T-cell (primary cell): Measurements from ENCODE around the gene CA10. TPM values are rescaled to one million over a fixed set of nuclear protein-coding genes. Genes with fewer than 3 reads are reported as not detected.

Experiments used
- ATAC-seq, 4 experiments: fragments of 200-7000 bp in 3 of 4; fragments of 150-1000 bp in 1 of 4; cut with Tn5 transposase; replicated peaks in 1 of 4; 1 replicate in 3 of 4; 2 replicates in 1 of 4; pipeline ENCODE4 v1.10.0; 2021; ENCODE audit warnings: moderate library complexity in 3 of 4, mild to moderate bottlenecking in 2 of 4, moderate number of reproducible peaks in 1 of 4
- CTCF ChIA-PET, 2 donors: fragments of 300-600 bp; sonication (Branson Sonifier 250); formaldehyde crosslinking; loops; one replicate each; lab custom pipeline; 2022; ENCODE audit warnings: antibody characterized with exemption in 2 of 2; lab: Charles Lee
- POLR2A ChIA-PET, 2 donors: fragments of 300-600 bp; sonication (Branson Sonifier 250); formaldehyde crosslinking; loops; one replicate each; lab custom pipeline; 2022; ENCODE audit warnings: antibody characterized with exemption in 2 of 2; lab: Charles Lee
- DNase-seq, 35 experiments: peaks; one replicate each; pipeline versions ENCODE4 v3.0.0 to v3.0.0-alpha.2; 2013 to 2023
- H3K27ac ChIP-seq: one replicate; pipeline ENCODE4 v1.5.1; 2013; ENCODE audit warnings: low read length
- H3K27me3 ChIP-seq, 2 experiments: replicated peaks in 1 of 2; 1 replicate in 1 of 2; 2 replicates in 1 of 2; pipeline versions ENCODE4 v1.6.1 to v1.7.0; 2013; ENCODE audit warnings: low read length in 1 of 2, mixed read lengths in 1 of 2; ENCODE audit not compliant: control insufficient read depth in 2 of 2, insufficient read depth in 2 of 2; ENCODE audit errors: extremely low read depth in 1 of 2
- H3K36me3 ChIP-seq, 2 donors: 1 replicate in 1 of 2; 2 replicates in 1 of 2; pipeline versions ENCODE4 v1.6.1 to v1.7.0; 2013; ENCODE audit warnings: low read length in 1 of 2; ENCODE audit not compliant: control insufficient read depth in 2 of 2, insufficient read depth in 1 of 2; ENCODE audit errors: extremely low read depth in 1 of 2
- H3K4me1 ChIP-seq, 2 experiments: 1 replicate in 1 of 2; 2 replicates in 1 of 2; pipeline versions ENCODE4 v1.6.1 to v1.7.0; 2013; ENCODE audit warnings: low read length in 2 of 2, mixed read lengths in 1 of 2; ENCODE audit not compliant: insufficient read depth in 2 of 2, control insufficient read depth in 1 of 2; ENCODE audit errors: extremely low read depth in 1 of 2
- H3K4me3 ChIP-seq, 2 donors: 1 replicate in 1 of 2; 2 replicates in 1 of 2; pipeline versions ENCODE4 v1.5.1 to v1.7.0; 2013; ENCODE audit warnings: mild to moderate bottlenecking in 2 of 2, low read length in 1 of 2, moderate library complexity in 1 of 2; ENCODE audit not compliant: control insufficient read depth in 1 of 2; ENCODE audit errors: extremely low read depth in 1 of 2
- H3K9me3 ChIP-seq: 2 replicates; pipeline ENCODE4 v1.7.0; 2013
- H3K27ac Mint-ChIP-seq, 2 donors: one replicate each; pipeline ENCODE4 v1.8.0; 2020 to 2021; ENCODE audit warnings: mild to moderate bottlenecking in 2 of 2, mixed read lengths in 2 of 2
- H3K27me3 Mint-ChIP-seq, 2 donors: one replicate each; pipeline ENCODE4 v1.8.0; 2021 to 2022; ENCODE audit warnings: mixed read lengths in 2 of 2
- H3K36me3 Mint-ChIP-seq: one replicate; pipeline ENCODE4 v1.8.0; 2021; ENCODE audit warnings: mixed read lengths
- H3K4me1 Mint-ChIP-seq, 3 donors: one replicate each; pipeline ENCODE4 v1.8.0; 2020 to 2022; ENCODE audit warnings: mixed read lengths in 3 of 3, mild to moderate bottlenecking in 1 of 3
- H3K4me3 Mint-ChIP-seq, 3 donors: one replicate each; pipeline ENCODE4 v1.8.0; 2020 to 2022; ENCODE audit warnings: mild to moderate bottlenecking in 3 of 3, mixed read lengths in 3 of 3, moderate library complexity in 3 of 3
- H3K9me3 Mint-ChIP-seq, 3 donors: one replicate each; pipeline ENCODE4 v1.8.0; 2020 to 2022; ENCODE audit warnings: mixed read lengths in 3 of 3
- WGBS: methylation state at CpG from one replicate; pipeline ENCODE4 v1.1.5; 2013; ENCODE audit warnings: missing lambda C conversion rate; ENCODE audit not compliant: insufficient coverage; 5-methylcytosine and 5-hydroxymethylcytosine counted together
- total RNA-seq, 35 experiments: library from RNA in 6 of 35; stranded (reverse) in 6 of 35; fragments of 120-200 nt in 1 of 35; gene quantifications; one replicate each; pipeline versions ENCODE4 v1.2.1 to v1.2.4 and lab custom pipeline; 2013 to 2026

The CA10 gene
- total RNA-seq, 5 donors from 2014 or later (not counting 1 experiment from before 2014, with no cell fraction given), result 0.30 TPM; not detected in 4

DNA sequence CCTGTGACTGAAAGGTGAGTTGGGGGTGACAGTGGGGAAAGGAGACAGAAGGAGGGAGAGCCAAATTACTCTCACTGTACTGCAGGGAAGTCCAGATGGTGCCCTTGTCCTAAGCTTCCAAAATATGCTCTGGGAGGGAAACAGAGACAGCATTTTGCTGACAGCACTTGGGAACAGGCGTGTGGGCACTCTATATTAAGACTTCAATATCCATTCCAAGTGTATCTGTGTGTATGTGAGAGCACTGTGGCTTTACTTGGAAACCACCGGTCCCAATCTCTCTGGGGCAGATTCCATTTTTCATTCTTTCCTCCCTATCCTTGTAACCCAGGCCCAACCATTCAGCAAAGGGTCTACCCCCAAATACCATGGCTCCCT is 490.8 kb downstream of the CA10 start:
- WGBS, result no CpG with 5 or more reads among the region's 2 CpGs

GRCh38 chr17:51666971-51667705 is 491.4 kb downstream of the CA10 start:
- no peaks in the 10 kb centered on the region for H3K4me1 Mint-ChIP-seq
- Histone ChIP-seq H3K9me3 (no peaks in the 10 kb centered on the region), H3K27ac (no peak overlapping the region), H3K4me1 (no peaks in the 10 kb centered on the region), H3K36me3 (no peaks in the 10 kb centered on the region), H3K27me3 (peaks cover 0 to 2% of the 10 kb centered on the region in 2 experiments), H3K4me3 (no peak overlapping the region)
- 83% methylated on average over 1 of the region's 1 CpG for WGBS
- no peak overlapping the region for H3K4me3 Mint-ChIP-seq
- no peaks in the 10 kb centered on the region for H3K9me3 Mint-ChIP-seq
- DNase-seq (no peak), ATAC-seq (no peak)
- ChIA-PET POLR2A (no interaction called here), CTCF (interaction anchor here in 1 of 2 donors (0.6 kb wide), 1 partner anchor 98 kb away, joined by 3 read pairs; no protein-coding TSS in a partner anchor)
- H3K36me3 Mint-ChIP-seq, result no peaks in the 10 kb centered on the region
- H3K27me3 Mint-ChIP-seq, result peaks cover 12 to 31% of the 10 kb centered on the region in 2 donors
- no peak overlapping the region for H3K27ac Mint-ChIP-seq

More for the DNA sequence above, 490.8 kb downstream of the CA10 start:
- Mint-ChIP-seq H3K27me3 (peaks cover 12 to 30% of the 10 kb centered on the region in 2 donors), H3K36me3 (no peaks in the 10 kb centered on the region), H3K27ac (no peak overlapping the region), H3K9me3 (no peaks in the 10 kb centered on the region), H3K4me3 (no peak overlapping the region), H3K4me1 (no peaks in the 10 kb centered on the region)
- ATAC-seq (no peak), DNase-seq (no peak)
- Histone ChIP-seq H3K27ac (no peak overlapping the region), H3K4me1 (no peaks in the 10 kb centered on the region), H3K9me3 (no peaks in the 10 kb centered on the region), H3K27me3 (peaks cover 0 to 2% of the 10 kb centered on the region in 2 experiments), H3K4me3 (no peak overlapping the region), H3K36me3 (no peaks in the 10 kb centered on the region)
- POLR2A ChIA-PET, result no interaction called here
- CTCF ChIA-PET, result no interaction called here

- H3K9me3 Mint-ChIP-seq, result no peaks in the 10 kb centered on the region
Observed at GRCh38 chr17:51662204-51663056, 496.1 kb downstream of the CA10 start.

GRCh38 chr17:51661403-51661802 is 497.1 kb downstream of the CA10 start:
- Mint-ChIP-seq H3K27ac (no peak overlapping the region), H3K4me3 (no peak overlapping the region), H3K4me1 (no peaks in the 10 kb centered on the region), H3K36me3 (no peaks in the 10 kb centered on the region), H3K9me3 (no peaks in the 10 kb centered on the region), H3K27me3 (peaks cover 14 to 43% of the 10 kb centered on the region in 2 donors)
- H3K27me3 ChIP-seq, result peaks cover 0 to 2% of the 10 kb centered on the region in 2 experiments
- POLR2A ChIA-PET, result interaction anchor here in 1 of 2 donors (0.6 kb wide), 1 partner anchor 25 kb away, joined by 3 read pairs; no protein-coding TSS in a partner anchor
- no peak overlapping the region for H3K4me3 ChIP-seq
- WGBS, result 75% methylated on average over 1 of the region's 4 CpGs
- DNase-seq (no peak), ATAC-seq (no peak)
- H3K36me3 ChIP-seq, result no peaks in the 10 kb centered on the region
- CTCF ChIA-PET, result no interaction called here
- H3K9me3 ChIP-seq, result no peaks in the 10 kb centered on the region
- H3K4me1 ChIP-seq, result no peaks in the 10 kb centered on the region
- H3K27ac ChIP-seq, result no peak overlapping the region

More at GRCh38 chr17:51662204-51663056, 496.1 kb downstream of the CA10 start:
- H3K27ac Mint-ChIP-seq, result no peak overlapping the region
- Histone ChIP-seq H3K36me3 (no peaks in the 10 kb centered on the region), H3K9me3 (no peaks in the 10 kb centered on the region), H3K27ac (no peak overlapping the region), H3K27me3 (peaks cover 0 to 2% of the 10 kb centered on the region in 2 experiments), H3K4me1 (no peaks in the 10 kb centered on the region), H3K4me3 (no peak overlapping the region)
- no CpG with 5 or more reads among the region's 2 CpGs for WGBS
- peaks cover 14 to 45% of the 10 kb centered on the region in 2 donors for H3K27me3 Mint-ChIP-seq
- H3K4me3 Mint-ChIP-seq, result no peak overlapping the region
- no peaks in the 10 kb centered on the region for H3K4me1 Mint-ChIP-seq
- ChIA-PET CTCF (no interaction called here), POLR2A (no interaction called here)
- H3K36me3 Mint-ChIP-seq, result no peaks in the 10 kb centered on the region
- no peak for DNase-seq
- no peak for ATAC-seq

DNA sequence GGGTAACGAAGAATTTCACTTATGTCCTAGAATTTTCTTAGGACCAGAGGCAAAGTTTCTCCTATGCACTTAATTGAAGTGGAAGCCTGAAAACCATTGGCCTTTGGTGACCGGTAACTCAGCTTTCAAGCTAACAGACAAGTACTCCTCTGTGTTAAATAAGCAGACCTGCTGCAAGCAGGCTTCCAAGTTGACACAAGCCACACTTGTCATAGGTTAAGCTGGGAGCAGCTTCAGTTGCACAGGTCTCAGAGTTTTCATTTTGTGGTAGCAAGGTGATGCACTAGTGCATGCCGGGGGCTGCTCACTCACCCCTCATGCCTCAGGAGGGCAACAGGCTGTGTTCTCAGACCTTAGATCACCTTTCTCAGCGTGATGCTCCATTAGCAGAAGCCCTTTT is 498.2 kb downstream of the CA10 start:
- Mint-ChIP-seq H3K4me3 (no peak overlapping the region), H3K27me3 (peaks cover 9 to 40% of the 10 kb centered on the region in 2 donors), H3K27ac (no peak overlapping the region), H3K4me1 (no peaks in the 10 kb centered on the region), H3K36me3 (no peaks in the 10 kb centered on the region), H3K9me3 (no peaks in the 10 kb centered on the region)
- no peak for DNase-seq
- no peak for ATAC-seq
- H3K9me3 ChIP-seq, result no peaks in the 10 kb centered on the region
- no peak overlapping the region for H3K4me3 ChIP-seq
- H3K27me3 ChIP-seq, result no peaks in the 10 kb centered on the region
- no peak overlapping the region for H3K27ac ChIP-seq
- CTCF ChIA-PET, result no interaction called here
- POLR2A ChIA-PET, result no interaction called here
- 47% methylated on average over 4 of the region's 4 CpGs for WGBS
- H3K36me3 ChIP-seq, result no peaks in the 10 kb centered on the region
- H3K4me1 ChIP-seq, result no peaks in the 10 kb centered on the region

GRCh38 chr17:51657224-51657623 is 501.3 kb downstream of the CA10 start:
- no peak overlapping the region for H3K4me3 ChIP-seq
- peaks cover 7 to 33% of the 10 kb centered on the region in 2 donors for H3K27me3 Mint-ChIP-seq
- H3K4me1 ChIP-seq, result no peaks in the 10 kb centered on the region
- H3K36me3 Mint-ChIP-seq, result no peaks in the 10 kb centered on the region
- CTCF ChIA-PET, result no interaction called here
- no peaks in the 10 kb centered on the region for H3K36me3 ChIP-seq
- H3K27me3 ChIP-seq, result no peaks in the 10 kb centered on the region
- DNase-seq (no peak), ATAC-seq (no peak)
- H3K4me1 Mint-ChIP-seq, result no peaks in the 10 kb centered on the region
- H3K27ac ChIP-seq, result no peak overlapping the region
- POLR2A ChIA-PET, result no interaction called here
- no peaks in the 10 kb centered on the region for H3K9me3 Mint-ChIP-seq
- no peak overlapping the region for H3K4me3 Mint-ChIP-seq
- no peaks in the 10 kb centered on the region for H3K9me3 ChIP-seq
- H3K27ac Mint-ChIP-seq, result no peak overlapping the region
